IMR-90 (cell line): ENCODE data around the gene CORO1C. TPM values are rescaled to one million over a fixed set of nuclear protein-coding genes. Genes with fewer than 3 reads are reported as not detected.

Source experiments
- CEBPB ChIP-seq: IDR thresholded peaks from 2 replicates; pipeline ENCODE4 v1.6.1; 2012; ENCODE audit warnings: low read depth, low read length, improper control_type of control experiment
- polyA plus RNA-seq, 3 experiments: library from polyadenylated mRNA; depleted of rRNA; stranded (reverse); fragments of >200 nt; gene quantifications; 2 replicates each; pipeline ENCODE4 v1.2.3, GENCODE V29; 2012; ENCODE audit warnings: low replicate concordance in 1 of 3
- total RNA-seq: library from RNA; depleted of rRNA; stranded (reverse); fragments of >200 nt; gene quantifications from 2 replicates; pipeline ENCODE4 v1.2.3, GENCODE V29; 2012
- TF ChIP-seq, protein P1 (sequence below): conservative IDR thresholded peaks from 2 replicates; pipeline ENCODE4 v1.5.1; 2012; ENCODE audit warnings: mild to moderate bottlenecking, low read depth, low read length, improper control_type of control experiment

The CORO1C gene
- total and polyA plus RNA-seq, 2 of the 4 experiments (the other 2 are of a cell fraction): 675 to 1,100 TPM

DNA sequence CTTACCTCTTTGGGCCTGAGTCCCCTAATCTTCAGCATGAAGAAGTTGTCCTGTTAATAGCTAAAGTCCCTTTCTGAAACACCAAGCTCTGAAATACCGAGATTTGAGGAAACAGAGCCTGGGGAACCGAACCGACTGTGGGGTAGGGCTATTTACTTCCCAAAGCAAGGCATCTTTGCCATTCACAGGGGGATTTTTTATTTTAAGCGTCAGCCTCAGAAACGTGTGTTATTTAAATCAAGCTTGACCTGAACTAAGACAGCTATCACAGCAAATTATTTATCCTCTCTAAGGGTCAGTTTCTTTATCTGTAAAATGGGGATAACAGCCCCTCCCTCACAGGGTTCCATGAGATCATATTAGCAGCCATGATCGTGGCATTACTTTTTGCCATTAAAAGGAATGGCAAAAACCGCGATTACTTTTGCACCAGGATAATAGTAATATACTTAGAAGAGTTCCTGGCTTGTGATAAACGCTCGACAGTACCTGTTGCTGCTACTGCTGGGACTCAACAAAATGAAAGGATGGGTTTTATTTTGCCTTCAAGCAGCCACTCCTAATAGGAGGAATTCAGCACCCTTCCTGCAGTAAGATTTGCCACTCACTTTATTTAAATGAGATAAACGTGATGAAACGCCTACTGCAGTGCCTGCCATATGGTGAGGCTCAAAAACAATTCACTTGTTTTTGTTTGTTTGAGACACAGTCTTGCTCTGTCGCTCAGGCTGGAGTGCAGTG is 1.3 kb upstream of the CORO1C start (continued):
- TF ChIP-seq, protein P1, sequence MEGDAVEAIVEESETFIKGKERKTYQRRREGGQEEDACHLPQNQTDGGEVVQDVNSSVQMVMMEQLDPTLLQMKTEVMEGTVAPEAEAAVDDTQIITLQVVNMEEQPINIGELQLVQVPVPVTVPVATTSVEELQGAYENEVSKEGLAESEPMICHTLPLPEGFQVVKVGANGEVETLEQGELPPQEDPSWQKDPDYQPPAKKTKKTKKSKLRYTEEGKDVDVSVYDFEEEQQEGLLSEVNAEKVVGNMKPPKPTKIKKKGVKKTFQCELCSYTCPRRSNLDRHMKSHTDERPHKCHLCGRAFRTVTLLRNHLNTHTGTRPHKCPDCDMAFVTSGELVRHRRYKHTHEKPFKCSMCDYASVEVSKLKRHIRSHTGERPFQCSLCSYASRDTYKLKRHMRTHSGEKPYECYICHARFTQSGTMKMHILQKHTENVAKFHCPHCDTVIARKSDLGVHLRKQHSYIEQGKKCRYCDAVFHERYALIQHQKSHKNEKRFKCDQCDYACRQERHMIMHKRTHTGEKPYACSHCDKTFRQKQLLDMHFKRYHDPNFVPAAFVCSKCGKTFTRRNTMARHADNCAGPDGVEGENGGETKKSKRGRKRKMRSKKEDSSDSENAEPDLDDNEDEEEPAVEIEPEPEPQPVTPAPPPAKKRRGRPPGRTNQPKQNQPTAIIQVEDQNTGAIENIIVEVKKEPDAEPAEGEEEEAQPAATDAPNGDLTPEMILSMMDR: no peak
- TF ChIP-seq CEBPB: no peak
